Right lobe of liver (tissue), 6 donors: Measurements from ENCODE around the gene SNX9. TPM values are rescaled to one million over a fixed set of nuclear protein-coding genes. Genes with fewer than 3 reads are reported as not detected.

ENCODE experiments used
- ATAC-seq, 4 donors: fragments of 200-7000 bp; cut with Tn5 transposase; one replicate each; pipeline ENCODE4 v1.9.1; 2020; ENCODE audit warnings: mild to moderate bottlenecking in 4 of 4, moderate library complexity in 4 of 4
- DNase-seq, 3 donors: peaks; one replicate each; pipeline ENCODE4 v3.0.0-alpha.2; 2020
- H3K27ac ChIP-seq, 3 donors: fragments of 200-600 bp; one replicate each; pipeline ENCODE4 v1.8.0; 2022
- H3K27me3 ChIP-seq, 2 donors: fragments of 200-600 bp; one replicate each; pipeline ENCODE4 v1.8.0; 2022
- H3K36me3 ChIP-seq, 4 donors: fragments of 200-600 bp; sonication (generic) in 1 of 4; one replicate each; pipeline versions ENCODE4 v1.5.1 to v1.8.0; 2017 to 2022; ENCODE audit warnings: control low read depth in 1 of 4
- H3K4me1 ChIP-seq, 4 donors: fragments of 200-600 bp; sonication (generic) in 1 of 4; one replicate each; pipeline versions ENCODE4 v1.5.1 to v1.8.0; 2017 to 2022; ENCODE audit warnings: control low read depth in 1 of 4
- H3K4me3 ChIP-seq, 3 donors: fragments of 200-600 bp; one replicate each; pipeline ENCODE4 v1.8.0; 2022
- H3K9me3 ChIP-seq, 4 donors: fragments of 200-600 bp; sonication (generic) in 1 of 4; one replicate each; pipeline versions ENCODE4 v1.5.1 to v1.8.0; 2017 to 2022; ENCODE audit warnings: control low read depth in 1 of 4
- CTCF ChIP-seq, 4 donors: fragments of 200-600 bp in 3 of 4; fragments of 450-650 bp in 1 of 4; IDR thresholded peaks; one replicate each; pipeline versions ENCODE4 v1.5.1 to v1.8.0; 2016 to 2022; ENCODE audit warnings: antibody characterized with exemption in 4 of 4, mild to moderate bottlenecking in 2 of 4
- POLR2A ChIP-seq: fragments of 450-650 bp; IDR thresholded peaks from one replicate; pipeline ENCODE4 v1.6.1; 2017; ENCODE audit warnings: antibody characterized with exemption, mild to moderate bottlenecking
- WGBS: methylation state at CpG from one replicate; pipeline ENCODE4 v1.1.6; 2018; ENCODE audit warnings: low coverage, low lambda C conversion rate; ENCODE audit not compliant: insufficient coverage; ENCODE audit errors: missing lambda C conversion rate; 5-methylcytosine and 5-hydroxymethylcytosine counted together
- intact Hi-C, 2 donors: fragments of 100-400 bp; cut with DNase I; formaldehyde crosslinking; loops; one replicate each; pipeline versions ENCODE4 v1.11.2 to v1.14.1; 2022
- total RNA-seq, 6 experiments: library from RNA; depleted of rRNA in 2 of 6; stranded (reverse); fragments of >200 nt in 2 of 6; fragmentation: NEBNext Ultra II Directional in 3 of 6; extraction: Animal tissue kit (Norgen Biotek cat#: 25700) in 3 of 6; gene quantifications; one replicate each; pipeline versions ENCODE4 v1.1.0 to v1.2.4, GENCODE V29; 2016 to 2023
- donor health status: DM: no; HTN: yes; CAD: no.
- donor health status: DM: no; HTN: no; CAD: no.
- donor health status: DM: no; HTN: no; CAD: no.
- donor health status: DM: no; HTN: yes; CAD: no.
- donor health status: DM: no; HTN: yes; CAD: no.

Gene SNX9
- total RNA-seq, 6 experiments from 2014 or later = 24.6 to 38.0 (median 29.3) TPM

- Histone ChIP-seq H3K4me1 (peaks cover 0 to 24% (median 10%) of the 10 kb centered on the region in 4 donors), H3K36me3 (no peaks in the 10 kb centered on the region), H3K9me3 (no peaks in the 10 kb centered on the region), H3K27me3 (no peaks in the 10 kb centered on the region), H3K27ac (peak within 1 kb of the TSS; percentile 68 to 87 (median 80)), H3K4me3 (peak within 1 kb of the TSS; percentile 77 to 94 (median 94))
- 0% methylated on average over 3 of the region's 86 CpGs for WGBS
- DNase-seq (peak; percentile 89 to 92 (median 92)), ATAC-seq (peak; percentile 81 to 95 (median 88))
- intact Hi-C loops = loop anchor here in 1 of 2 donors (5.0 kb wide), 1 partner anchor 91 kb away; no protein-coding TSS in a partner anchor
- TF ChIP-seq POLR2A (peak; percentile 62), CTCF (IDR thresholded peaks at IDR 0.05) (peak; percentile 49 to 66 (median 57))
Measured at GRCh38 chr6:157981395-157982101, 158.5 kb downstream of the SNX9 start, which contains the start of gene SYNJ2. TSS of gene SYNJ2 (plus strand) at chr6:157981863. CDS start at chr6:157981962, 99 bp downstream.

- DNase-seq (peak; percentile 53 to 74 (median 73)), ATAC-seq (peak; percentile 39 to 56 (median 47))
- no peaks in the 10 kb centered on the region for H3K27me3 ChIP-seq
- H3K4me3 ChIP-seq = peak overlapping the region; percentile 77 to 94 (median 94)
- 0% methylated on average over 5 of the region's 36 CpGs for WGBS
- intact Hi-C loops = loop anchor here in 1 of 2 donors (5.0 kb wide), 1 partner anchor 90 kb away; no protein-coding TSS in a partner anchor
- H3K27ac ChIP-seq = peak overlapping the region; percentile 68 to 87 (median 80)
- TF ChIP-seq POLR2A = no peak
- TF ChIP-seq CTCF (IDR thresholded peaks at IDR 0.05) = no peak
- no peaks in the 10 kb centered on the region for H3K36me3 ChIP-seq
- H3K9me3 ChIP-seq = no peaks in the 10 kb centered on the region
- H3K4me1 ChIP-seq = peaks cover 0 to 25% (median 10%) of the 10 kb centered on the region in 4 donors
Measured at GRCh38 chr6:157982102-157982562, 159.1 kb downstream of the SNX9 start.

GRCh38 chr6:157982563-157983405 is 159.7 kb downstream of the SNX9 start:
- Histone ChIP-seq H3K9me3 (no peaks in the 10 kb centered on the region), H3K27me3 (no peaks in the 10 kb centered on the region), H3K36me3 (no peaks in the 10 kb centered on the region), H3K4me3 (peak overlapping the region; percentile 77 to 94 (median 94)), H3K4me1 (peaks cover 0 to 25% (median 10%) of the 10 kb centered on the region in 4 donors), H3K27ac (peak overlapping the region; percentile 68 to 87 (median 80))
- ATAC-seq = no peak
- WGBS = 31% methylated on average over 10 of the region's 17 CpGs
- DNase-seq = no peak
- TF ChIP-seq CTCF (IDR thresholded peaks at IDR 0.05) = peak in 1 of 4 donors; percentile 10
- TF ChIP-seq POLR2A = no peak
- intact Hi-C loops = loop anchor here in 1 of 2 donors (5.0 kb wide), 1 partner anchor 90 kb away; no protein-coding TSS in a partner anchor

GRCh38 chr6:157983406-157984119 is 160.5 kb downstream of the SNX9 start:
- no peak for TF ChIP-seq CTCF (IDR thresholded peaks at IDR 0.05)
- TF ChIP-seq POLR2A = no peak
- H3K9me3 ChIP-seq = no peaks in the 10 kb centered on the region
- H3K36me3 ChIP-seq = no peaks in the 10 kb centered on the region
- H3K4me3 ChIP-seq = no peak overlapping the region
- peaks cover 0 to 25% (median 10%) of the 10 kb centered on the region in 4 donors for H3K4me1 ChIP-seq
- no peaks in the 10 kb centered on the region for H3K27me3 ChIP-seq
- ATAC-seq (no peak), DNase-seq (no peak)
- 76% methylated on average over 8 of the region's 9 CpGs for WGBS
- H3K27ac ChIP-seq = peak overlapping the region in 1 of 3 donors; percentile 7
- intact Hi-C loops = loop anchor here in 1 of 2 donors (5.0 kb wide), 1 partner anchor 89 kb away; no protein-coding TSS in a partner anchor
